Brain microvascular endothelial cell (primary cell): ENCODE measurements around the gene FAM162A.
"Not testable (repeated sequence)": the region's sequence is repeated elsewhere in the genome, so short reads cannot be mapped to it uniquely, and the experiment has no call there.

Experiments used
- DNase-seq: peaks from one replicate; pipeline ENCODE4 v3.0.0-alpha.2; 2020
- H3K27ac ChIP-seq: fragments of 250-450 bp; sonication (Bioruptor Pico); 2 replicates; pipeline ENCODE4 v1.5.1; 2020; ENCODE audit warnings: mild to moderate bottlenecking, moderate library complexity
- H3K27me3 ChIP-seq: fragments of 250-450 bp; sonication (Bioruptor Pico); replicated peaks from 2 replicates; pipeline ENCODE4 v1.5.1; 2020; ENCODE audit warnings: mild to moderate bottlenecking
- H3K36me3 ChIP-seq: fragments of 250-450 bp; sonication (Bioruptor Pico); replicated peaks from 2 replicates; pipeline ENCODE4 v1.5.1; 2020; ENCODE audit warnings: mild to moderate bottlenecking
- H3K4me3 ChIP-seq: 2 replicates; pipeline ENCODE4 v1.5.1; 2011; ENCODE audit warnings: low read depth, mild to moderate bottlenecking, control low read depth, low read length, moderate library complexity
- CTCF ChIP-seq: IDR thresholded peaks from 2 replicates; pipeline ENCODE4 v1.5.1; 2011; ENCODE audit warnings: low read depth, mild to moderate bottlenecking, moderate library complexity, low read length, control low read depth, inconsistent platforms; ENCODE audit errors: missing control alignments
- in situ Hi-C: cut with HindIII; loops from 2 replicates; pipeline ENCODE4 v1.10.0; 2017; ENCODE audit warnings: low sequenced_read_pairs, low pct_ligation_motif_present

The FAM162A gene

GRCh38 chr3:122357828-122358702, 25.9 kb upstream of the FAM162A start:
- no peaks in the 10 kb centered on the region for H3K27me3 ChIP-seq
- H3K4me3 ChIP-seq = no peak overlapping the region
- no peak for DNase-seq
- no peak overlapping the region for H3K27ac ChIP-seq
- no peaks in the 10 kb centered on the region for H3K36me3 ChIP-seq
- in situ Hi-C loops = no loop called here
- no peak for TF ChIP-seq CTCF

DNA sequence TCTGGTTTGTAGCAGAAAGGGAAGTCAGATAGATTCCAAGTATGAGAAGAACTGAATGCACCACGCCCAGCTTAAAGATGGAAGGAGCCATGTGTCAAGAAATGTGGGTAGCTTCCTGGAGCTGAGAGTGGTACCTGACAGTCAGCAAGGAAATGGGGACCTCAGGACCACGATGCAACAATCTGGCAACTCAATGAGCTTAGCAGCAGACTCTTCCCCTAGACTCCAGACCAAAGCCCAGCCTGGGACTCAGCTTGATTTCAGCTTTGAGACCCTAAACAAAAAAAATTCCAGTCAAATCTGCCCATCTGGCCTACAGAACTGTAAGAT, 25.3 kb upstream of the FAM162A start:
- DNase-seq = no peak
- H3K4me3 ChIP-seq = no peak overlapping the region
- H3K27me3 ChIP-seq = no peaks in the 10 kb centered on the region
- no peak overlapping the region for H3K27ac ChIP-seq
- TF ChIP-seq CTCF = no peak
- H3K36me3 ChIP-seq = no peaks in the 10 kb centered on the region
- in situ Hi-C loops = no loop called here

DNA sequence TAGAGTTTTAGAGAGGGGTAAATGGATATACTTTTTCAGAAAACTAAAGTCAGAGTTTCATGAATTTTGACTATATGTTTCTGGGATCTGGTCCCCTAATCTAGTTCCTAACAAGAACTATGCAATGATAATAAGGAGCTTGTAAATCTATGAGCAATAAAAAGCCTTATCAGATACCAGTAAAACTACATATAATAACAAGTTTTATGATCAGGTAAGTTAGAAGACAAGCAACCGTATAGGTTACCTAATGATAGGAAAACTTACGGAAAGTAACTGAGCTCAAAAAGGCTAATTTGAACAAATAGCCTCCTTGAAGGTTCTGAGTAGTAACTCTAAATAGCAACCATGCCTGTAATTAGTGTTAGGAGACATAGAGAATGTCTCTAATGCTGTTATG, 22.0 kb upstream of the FAM162A start:
- in situ Hi-C loops = no loop called here
- DNase-seq = no peak
- Histone ChIP-seq H3K4me3 (no peak overlapping the region), H3K27ac (no peak overlapping the region), H3K27me3 (no peaks in the 10 kb centered on the region), H3K36me3 (peaks cover 5% of the 10 kb centered on the region)
- TF ChIP-seq CTCF = no peak

DNA sequence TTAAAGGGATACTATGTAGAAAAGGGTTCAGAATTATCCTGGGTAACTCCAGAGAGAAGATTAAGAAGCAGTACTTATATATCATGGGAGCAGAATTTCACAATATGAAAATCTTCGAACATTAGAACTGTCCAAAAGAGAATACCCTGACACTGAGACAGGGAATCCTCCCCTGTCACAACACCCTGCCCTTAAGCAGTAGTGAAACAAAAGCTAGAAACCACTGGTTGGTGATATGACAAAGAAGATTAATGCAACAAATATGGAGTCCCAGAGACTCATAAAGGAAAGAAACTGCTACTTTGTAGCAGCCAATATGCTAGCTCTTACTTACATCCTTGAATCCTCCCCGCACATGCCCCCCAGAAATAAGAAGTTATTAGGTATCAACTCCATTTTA, 19.5 kb upstream of the FAM162A start:
- no peak for TF ChIP-seq CTCF
- H3K4me3 ChIP-seq = no peak overlapping the region
- H3K27me3 ChIP-seq = no peaks in the 10 kb centered on the region
- no peak overlapping the region for H3K27ac ChIP-seq
- peaks cover 5% of the 10 kb centered on the region for H3K36me3 ChIP-seq
- in situ Hi-C loops = no loop called here
- DNase-seq = no peak

DNA sequence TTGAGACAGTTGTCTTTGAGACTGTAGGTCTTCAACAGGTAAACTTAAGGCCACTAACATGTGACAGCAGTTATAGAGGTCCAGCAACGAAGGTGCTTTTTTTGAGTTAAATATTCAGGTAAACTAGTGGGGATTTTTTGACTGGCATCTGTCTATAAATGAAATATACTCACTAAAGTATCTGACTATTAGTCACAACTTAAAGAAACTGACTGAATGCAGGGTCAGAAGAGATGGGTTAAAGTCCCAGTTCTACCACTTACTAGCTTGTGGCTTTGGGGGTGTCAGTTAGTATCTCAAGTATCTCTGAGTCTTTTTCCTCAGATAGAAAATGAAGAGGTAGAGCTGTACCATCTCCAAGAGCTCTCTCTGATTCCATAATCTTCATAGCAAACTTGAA, 18.9 kb upstream of the FAM162A start:
- Histone ChIP-seq H3K36me3 (peaks cover 10% of the 10 kb centered on the region), H3K27ac (no peak overlapping the region), H3K27me3 (no peaks in the 10 kb centered on the region), H3K4me3 (no peak overlapping the region)
- no peak for TF ChIP-seq CTCF
- in situ Hi-C loops = no loop called here
- no peak for DNase-seq

DNA sequence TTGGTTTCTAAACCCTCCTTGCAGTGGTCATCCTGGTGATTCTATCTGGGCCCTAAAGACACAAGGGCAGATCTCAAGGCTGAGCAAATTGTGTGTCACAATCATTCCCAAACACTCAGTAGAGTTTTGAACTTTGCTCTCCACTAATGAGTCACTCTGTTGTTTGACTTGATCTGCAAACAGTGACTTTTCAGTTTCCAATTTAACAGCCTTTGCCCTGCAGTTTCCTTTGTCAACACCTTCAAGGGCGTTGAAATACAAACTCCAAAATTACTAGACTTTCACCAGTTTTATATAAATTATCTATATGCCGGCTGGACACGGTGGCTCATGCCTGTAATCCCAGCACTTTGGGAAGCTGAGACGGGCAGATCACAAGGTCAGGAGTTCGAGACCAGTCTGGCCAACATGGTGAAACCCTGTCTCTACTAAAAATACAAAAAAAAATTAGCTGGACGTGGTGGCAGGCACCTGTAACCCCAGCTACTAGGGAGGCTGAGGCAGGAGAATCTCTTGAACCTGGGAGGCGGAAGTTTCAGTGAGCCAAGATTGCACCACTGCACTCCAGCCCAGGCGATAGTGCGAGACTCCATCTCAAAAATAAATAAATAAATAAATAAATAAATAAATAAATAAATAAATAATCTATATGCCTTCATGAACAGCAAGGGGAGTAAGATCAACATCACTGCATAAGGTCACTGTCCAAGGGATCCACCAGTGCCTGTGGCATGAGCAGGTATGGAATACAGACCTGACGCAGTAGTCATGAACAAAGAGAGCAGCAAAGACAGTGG, 18.2 kb upstream of the FAM162A start:
- in situ Hi-C loops, H3K27ac ChIP-seq, H3K27me3 ChIP-seq, H3K4me3 ChIP-seq: not testable (repeated sequence)
- H3K36me3 ChIP-seq = peaks cover 10% of the 10 kb centered on the region
- peak; percentile 48 for DNase-seq
